GM18517 (cell line): ENCODE results near the gene ETV4.

Experiments used
- ATAC-seq: cut with Tn5 transposase; IDR thresholded peaks from one replicate; pipeline ENCODE4 v1.9.1; 2021; ENCODE audit warnings: mild to moderate bottlenecking, moderate library complexity; ENCODE audit not compliant: unreplicated experiment

Gene ETV4

DNA sequence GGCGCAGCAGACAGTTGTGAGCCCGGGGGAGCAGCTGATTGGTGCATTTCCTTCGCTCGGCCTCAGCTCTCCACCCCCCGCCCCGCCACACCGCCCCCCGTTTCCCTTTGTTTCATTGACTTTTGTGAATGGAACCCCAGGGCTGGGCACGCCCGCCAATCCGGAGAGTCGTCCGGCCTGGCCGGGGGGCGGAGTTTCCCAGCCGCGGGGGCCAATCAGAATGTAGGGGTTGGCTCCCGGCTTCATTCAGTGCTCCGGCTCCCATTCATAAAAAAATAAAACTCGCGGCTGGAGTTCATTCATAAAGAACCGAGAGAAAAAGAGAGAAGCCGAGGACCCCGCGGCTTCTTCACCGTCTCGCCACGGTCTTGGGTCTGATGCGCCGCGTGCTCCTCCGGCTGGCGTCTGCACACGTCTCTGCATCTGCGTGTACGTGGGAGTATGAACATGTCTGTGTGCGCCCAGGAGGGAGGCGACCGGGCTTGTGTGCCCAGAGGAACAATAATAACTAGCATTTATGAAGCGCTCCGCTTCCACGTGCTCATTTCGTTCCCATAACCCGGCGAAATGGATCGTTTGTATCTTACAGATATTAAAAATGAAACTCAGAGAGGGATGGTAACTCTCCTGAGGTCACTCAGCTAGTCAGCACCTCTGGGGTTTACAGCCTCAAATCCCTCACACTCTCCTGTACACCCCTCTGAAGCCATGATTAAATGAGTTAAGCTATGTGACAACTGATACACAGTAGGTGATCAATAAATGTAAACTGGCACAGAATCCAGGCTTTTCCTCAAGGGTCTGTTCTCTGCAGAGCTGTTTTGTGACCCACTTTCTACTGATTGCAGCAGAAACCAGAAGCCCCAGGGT, at the start of gene ETV4:
ETV4 (minus strand) TSS at position 22 of the 870 bp plus-strand sequence. CDS start 723 bp downstream, outside the sequence.
- peak; percentile 53 for ATAC-seq

- no peak for ATAC-seq
Observed at GRCh38 chr17:43595466-43595865, 49.3 kb upstream of the ETV4 start.

DNA sequence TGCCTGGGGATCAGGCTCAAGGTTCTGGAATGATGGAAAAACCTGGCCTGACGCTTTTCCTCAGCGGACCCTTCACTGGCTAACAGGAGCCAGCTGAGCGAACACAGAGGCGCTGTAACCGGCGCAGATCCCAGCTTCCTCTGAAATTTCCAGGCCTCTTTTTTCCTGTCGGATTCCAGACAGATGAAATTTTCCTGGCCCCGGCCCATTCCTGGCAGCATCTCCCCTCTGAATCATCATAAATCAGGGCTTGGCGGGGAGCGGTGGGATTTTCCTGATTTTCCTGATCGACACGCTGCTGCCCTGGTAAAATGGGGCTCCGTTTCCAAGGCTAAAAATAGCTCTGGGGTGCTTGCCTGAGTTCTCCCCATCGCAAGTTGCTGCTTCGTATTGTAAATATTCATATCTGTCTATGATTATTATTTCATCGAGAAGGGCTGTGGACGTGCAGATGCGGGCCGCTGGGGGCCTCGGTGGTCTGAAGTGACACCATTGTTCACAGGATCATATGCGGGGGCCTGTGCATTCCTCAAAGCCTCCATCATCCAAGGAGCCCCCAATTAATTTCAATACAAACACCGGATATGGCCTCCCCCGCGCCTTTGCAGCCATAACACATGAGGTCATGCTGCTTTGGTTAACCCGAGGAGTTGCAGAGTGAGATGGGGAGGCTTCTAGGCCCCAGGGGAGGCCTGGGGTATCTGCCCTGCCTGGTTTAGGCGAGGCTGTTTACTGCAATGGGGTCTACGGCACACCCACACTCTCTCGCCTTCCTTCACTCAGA, 45.8 kb upstream of the ETV4 start:
- ATAC-seq, result no peak

- ATAC-seq, result no peak
Observed at GRCh38 chr17:43591001-43591400, 44.9 kb upstream of the ETV4 start.

GRCh38 chr17:43588664-43589435, 42.7 kb upstream of the ETV4 start:
- no peak for ATAC-seq

GRCh38 chr17:43588121-43588520, 42.0 kb upstream of the ETV4 start:
- ATAC-seq, result no peak

DNA sequence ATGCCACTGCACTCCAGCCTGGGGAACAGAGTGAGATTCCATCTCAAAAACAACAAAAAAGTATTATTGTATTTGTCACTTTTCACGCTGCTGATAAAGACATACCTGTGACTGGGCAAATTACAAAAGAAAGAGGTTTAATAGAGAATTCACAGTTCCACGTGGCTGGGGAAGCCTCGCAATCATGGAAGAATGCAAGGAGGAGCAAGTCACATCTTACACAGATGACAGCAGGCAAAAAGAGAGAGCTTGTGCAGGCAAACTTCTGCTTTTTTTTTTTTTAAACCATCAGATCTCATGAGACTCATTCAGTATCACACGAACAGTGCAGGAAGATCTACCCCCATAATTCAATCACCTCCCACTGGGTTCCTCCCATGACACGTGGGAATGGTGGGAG, 41.5 kb upstream of the ETV4 start:
- no peak for ATAC-seq

DNA sequence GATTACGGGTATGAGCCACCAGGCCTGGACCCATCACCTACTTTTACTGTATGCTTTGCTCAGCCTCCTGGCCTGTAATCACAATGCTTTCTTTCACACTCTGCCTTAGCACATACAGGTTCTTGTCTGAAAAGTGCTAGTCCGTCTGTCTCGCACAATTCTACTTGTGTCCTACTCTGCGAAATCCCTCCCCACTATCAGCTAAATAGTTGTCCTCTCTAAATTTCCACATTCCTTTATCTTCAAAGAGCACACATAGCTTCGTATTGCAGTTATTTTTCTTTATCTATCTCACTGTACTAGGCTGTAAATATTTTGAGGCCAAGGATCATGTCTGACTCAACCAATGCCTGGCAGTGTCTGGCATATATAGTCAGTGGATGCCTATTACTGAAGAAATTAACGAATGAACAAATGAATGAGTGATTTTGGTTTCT, 38.5 kb upstream of the ETV4 start:
- ATAC-seq, result no peak

GRCh38 chr17:43583332-43583731, 37.2 kb upstream of the ETV4 start:
- ATAC-seq, result no peak

DNA sequence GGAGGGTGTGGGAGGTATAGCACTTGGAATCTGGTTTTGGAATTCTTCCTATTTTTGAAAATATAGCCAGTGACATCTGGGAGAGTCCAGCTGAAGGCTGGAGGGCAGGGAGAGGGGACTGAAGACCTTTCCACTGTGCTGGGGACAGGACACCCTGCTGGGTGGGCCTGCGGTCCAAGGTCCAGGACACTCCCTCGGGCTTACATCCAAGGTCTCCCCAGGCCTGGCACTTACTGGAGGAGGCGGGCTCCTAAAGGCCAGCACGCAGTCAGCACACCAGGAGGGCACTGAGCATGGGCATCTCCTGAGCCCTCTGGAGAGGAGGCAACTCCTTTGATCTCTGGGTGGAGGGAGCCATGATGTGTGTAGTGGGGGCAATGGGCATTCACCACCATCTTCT, 35.5 kb upstream of the ETV4 start:
- ATAC-seq, result no peak

- ATAC-seq, result no peak
Observed at GRCh38 chr17:43581130-43581529, 35.0 kb upstream of the ETV4 start.

- ATAC-seq, result no peak
Observed at GRCh38 chr17:43579566-43580140, 33.5 kb upstream of the ETV4 start.

DNA sequence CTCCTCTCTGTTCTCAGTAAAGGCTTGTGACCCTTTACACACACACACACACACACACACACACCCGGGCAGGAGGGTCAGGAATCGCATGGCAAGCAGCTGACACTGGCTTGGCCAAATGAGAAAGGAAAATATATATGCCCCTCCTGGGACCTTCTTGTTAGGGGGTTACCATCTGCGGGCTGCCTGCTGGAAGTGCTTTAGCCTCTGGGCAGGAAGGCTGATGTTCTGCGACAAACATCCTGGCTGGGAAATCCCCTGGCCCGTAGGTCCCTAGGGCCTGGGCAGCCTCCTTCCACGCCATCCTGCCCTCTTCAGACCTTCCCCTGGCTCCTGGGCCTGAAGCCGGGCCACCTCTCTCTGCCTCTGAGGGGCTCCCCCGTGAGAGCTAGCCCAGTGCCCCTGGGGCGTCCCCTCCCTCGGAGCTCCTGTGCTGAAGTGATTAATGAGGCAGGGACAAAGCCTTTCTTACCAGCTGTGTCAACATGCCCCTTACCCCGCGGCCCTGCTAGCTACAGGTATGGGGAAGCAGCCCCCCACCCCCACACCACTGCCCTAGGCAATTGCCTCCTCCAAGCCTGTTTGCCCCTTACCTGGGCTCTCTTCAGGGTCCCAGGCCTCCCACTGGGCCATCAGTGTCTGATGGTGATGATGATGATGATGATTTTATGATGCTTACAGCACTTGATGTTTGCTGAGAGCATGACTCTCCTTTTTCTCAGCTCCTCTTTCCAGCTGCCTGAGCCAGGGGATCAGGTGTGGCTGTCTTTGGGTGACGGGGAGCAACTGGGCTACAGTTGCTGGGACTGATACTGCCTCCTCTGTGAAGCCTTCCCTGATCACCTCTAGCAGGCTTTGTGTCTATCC, 32.8 kb upstream of the ETV4 start:
- ATAC-seq, result no peak

- no peak for ATAC-seq
Observed at GRCh38 chr17:43578404-43578698, 32.2 kb upstream of the ETV4 start.

GRCh38 chr17:43577664-43578403, 31.7 kb upstream of the ETV4 start:
- ATAC-seq, result no peak

DNA sequence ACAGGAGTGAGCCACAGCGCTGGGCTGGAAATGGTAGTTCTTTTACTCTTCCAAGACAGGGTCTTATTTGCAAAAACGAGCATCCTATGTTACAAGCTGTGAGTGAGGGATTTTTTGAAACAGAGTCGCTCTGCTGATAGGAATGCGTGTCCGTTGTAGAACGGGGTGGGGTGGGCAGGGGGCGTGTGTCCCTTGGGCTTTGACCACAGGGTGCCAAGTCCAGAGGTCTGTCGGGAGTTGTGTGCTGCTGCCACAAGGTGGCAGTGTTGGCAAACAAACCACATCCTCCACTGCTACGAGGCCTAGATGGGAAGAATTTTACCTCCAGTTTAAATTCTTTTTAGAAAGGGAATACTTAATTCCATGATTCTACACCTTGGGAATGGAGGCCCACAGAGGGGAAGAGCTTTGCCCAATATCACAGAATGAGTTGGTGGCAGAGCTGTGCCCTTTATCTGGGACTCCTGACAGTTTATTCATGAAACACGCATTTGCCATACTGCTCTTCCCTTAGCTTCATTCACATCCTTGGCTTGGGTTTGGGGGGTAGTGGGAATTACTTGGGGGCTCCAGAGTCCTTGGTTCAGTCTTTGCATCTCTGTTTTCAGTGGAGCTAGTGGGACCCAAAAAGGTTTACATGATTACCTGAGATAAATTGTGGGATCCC, 30.6 kb upstream of the ETV4 start:
- no peak for ATAC-seq

DNA sequence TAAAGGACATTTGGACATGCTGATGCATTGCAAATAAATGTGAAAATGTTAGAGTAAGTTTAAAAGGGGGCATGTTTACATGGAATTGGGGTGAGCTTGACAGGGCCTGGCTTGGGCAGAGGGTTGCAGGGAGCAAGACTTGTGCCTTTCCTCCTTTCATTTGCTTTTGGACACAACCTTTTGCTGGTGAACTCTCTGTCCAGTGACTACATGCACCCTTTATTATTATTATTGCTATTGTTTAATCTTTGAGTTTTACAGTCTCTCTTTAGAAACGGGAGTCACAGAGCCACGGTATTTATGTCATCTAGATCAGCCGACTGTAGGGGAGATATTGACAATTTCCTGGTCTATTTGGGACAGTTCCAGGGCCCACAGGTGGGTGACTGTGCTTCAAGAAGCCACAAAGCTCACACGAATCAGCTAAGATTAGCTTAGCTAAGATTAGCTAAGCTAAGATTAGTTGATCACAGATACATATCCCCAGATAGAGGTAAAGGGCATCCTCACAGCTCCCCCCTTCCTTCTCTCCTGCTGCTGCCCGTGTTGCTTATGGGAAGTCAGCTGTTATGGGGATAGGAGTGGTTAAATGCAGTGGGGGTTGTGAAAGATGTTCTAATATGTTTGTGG, 28.9 kb upstream of the ETV4 start:
- no peak for ATAC-seq

GRCh38 chr17:43574348-43574747, 28.2 kb upstream of the ETV4 start:
- no peak for ATAC-seq
